Ishikawa (cell line): ENCODE measurements around the gene PLXNA3.

ENCODE experiments used
- CEBPB ChIP-seq: IDR thresholded peaks from 2 replicates; pipeline ENCODE4 v1.6.1; 2012
- CREB1 ChIP-seq: IDR thresholded peaks from 2 replicates; pipeline ENCODE4 v1.6.1; 2012; ENCODE audit warnings: low read depth
- EGR1 ChIP-seq: IDR thresholded peaks from 2 replicates; pipeline ENCODE4 v1.6.1; 2012
- EP300 ChIP-seq: IDR thresholded peaks from 2 replicates; pipeline ENCODE4 v1.6.1; 2012; ENCODE audit warnings: borderline replicate concordance
- FOXM1 ChIP-seq: IDR thresholded peaks from 2 replicates; pipeline ENCODE4 v1.6.1; 2012; ENCODE audit warnings: low read depth, borderline replicate concordance
- NFIC ChIP-seq: IDR thresholded peaks from 2 replicates; pipeline ENCODE4 v1.6.1; 2012
- RAD21 ChIP-seq: IDR thresholded peaks from 2 replicates; pipeline ENCODE4 v1.6.1; 2012; ENCODE audit warnings: low read depth
- TAF1 ChIP-seq: IDR thresholded peaks from 2 replicates; pipeline ENCODE4 v1.6.1; 2012; ENCODE audit warnings: low read depth, mild to moderate bottlenecking
- TCF12 ChIP-seq: IDR thresholded peaks from 2 replicates; pipeline ENCODE4 v1.6.1; 2012; ENCODE audit warnings: low read depth
- TEAD4 ChIP-seq: IDR thresholded peaks from 2 replicates; pipeline ENCODE4 v1.6.1; 2012
- YY1 ChIP-seq: IDR thresholded peaks from 2 replicates; pipeline ENCODE4 v1.6.1; 2012; ENCODE audit warnings: low read depth
- ZBTB7A ChIP-seq: IDR thresholded peaks from 2 replicates; pipeline ENCODE4 v1.6.1; 2012; ENCODE audit warnings: low read depth
- TF ChIP-seq, protein P1 (sequence below): IDR thresholded peaks from 2 replicates; pipeline ENCODE4 v1.6.1; 2012
- TF ChIP-seq, protein P2 (sequence below): IDR thresholded peaks from 2 replicates; pipeline ENCODE4 v1.6.1; 2012
- TF ChIP-seq, protein P3 (sequence below): IDR thresholded peaks from 2 replicates; pipeline ENCODE4 v1.6.1; 2012; ENCODE audit warnings: low read depth, mild to moderate bottlenecking

Gene PLXNA3

DNA sequence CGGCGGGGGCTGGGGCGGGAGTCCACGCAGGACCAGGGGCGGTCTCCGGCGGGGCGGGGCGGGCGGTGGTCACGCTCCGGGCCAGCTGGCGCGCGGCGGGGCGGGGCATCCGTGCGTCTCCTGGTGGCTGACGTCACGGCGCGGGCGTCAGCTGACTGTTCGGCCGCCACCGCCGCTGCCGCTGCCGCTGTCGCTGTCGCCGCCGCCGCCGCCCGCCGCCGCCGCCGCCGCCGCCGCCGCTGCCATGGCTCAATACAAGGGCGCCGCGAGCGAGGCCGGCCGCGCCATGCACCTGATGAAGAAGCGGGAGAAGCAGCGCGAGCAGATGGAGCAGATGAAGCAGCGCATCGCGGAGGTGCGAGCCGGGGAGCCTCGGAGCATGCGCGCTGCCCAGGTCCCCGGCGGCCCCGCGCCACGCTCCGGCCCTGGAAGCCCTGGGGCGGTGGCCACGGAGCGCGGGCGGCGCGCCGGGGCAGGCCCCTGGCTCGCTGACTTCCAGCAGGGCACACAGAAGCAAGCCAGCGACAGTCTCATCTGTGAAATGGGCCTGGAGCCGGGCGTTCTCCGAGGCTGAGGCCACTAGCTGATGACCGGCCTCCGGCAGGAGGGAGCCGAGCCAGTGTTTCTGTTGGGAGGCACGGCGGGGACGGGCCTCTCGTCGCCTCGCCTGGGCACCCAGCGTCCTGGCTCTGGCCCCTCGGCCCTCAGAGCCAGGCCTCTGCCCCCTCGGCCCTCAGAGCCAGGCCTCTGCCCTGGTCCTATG lies 13.9 kb upstream of the PLXNA3 start, which contains the start of gene FAM50A:
TSS of gene FAM50A (plus strand) at position 150 of the 763 bp plus-strand sequence. CDS start at position 245, 95 bp downstream.
- TF ChIP-seq, protein P1, sequence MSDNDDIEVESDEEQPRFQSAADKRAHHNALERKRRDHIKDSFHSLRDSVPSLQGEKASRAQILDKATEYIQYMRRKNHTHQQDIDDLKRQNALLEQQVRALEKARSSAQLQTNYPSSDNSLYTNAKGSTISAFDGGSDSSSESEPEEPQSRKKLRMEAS, result peak; percentile 42
- TF ChIP-seq, protein P2, sequence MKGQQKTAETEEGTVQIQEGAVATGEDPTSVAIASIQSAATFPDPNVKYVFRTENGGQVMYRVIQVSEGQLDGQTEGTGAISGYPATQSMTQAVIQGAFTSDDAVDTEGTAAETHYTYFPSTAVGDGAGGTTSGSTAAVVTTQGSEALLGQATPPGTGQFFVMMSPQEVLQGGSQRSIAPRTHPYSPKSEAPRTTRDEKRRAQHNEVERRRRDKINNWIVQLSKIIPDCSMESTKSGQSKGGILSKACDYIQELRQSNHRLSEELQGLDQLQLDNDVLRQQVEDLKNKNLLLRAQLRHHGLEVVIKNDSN, result peak; percentile 78
- no peak for TF ChIP-seq FOXM1

DNA sequence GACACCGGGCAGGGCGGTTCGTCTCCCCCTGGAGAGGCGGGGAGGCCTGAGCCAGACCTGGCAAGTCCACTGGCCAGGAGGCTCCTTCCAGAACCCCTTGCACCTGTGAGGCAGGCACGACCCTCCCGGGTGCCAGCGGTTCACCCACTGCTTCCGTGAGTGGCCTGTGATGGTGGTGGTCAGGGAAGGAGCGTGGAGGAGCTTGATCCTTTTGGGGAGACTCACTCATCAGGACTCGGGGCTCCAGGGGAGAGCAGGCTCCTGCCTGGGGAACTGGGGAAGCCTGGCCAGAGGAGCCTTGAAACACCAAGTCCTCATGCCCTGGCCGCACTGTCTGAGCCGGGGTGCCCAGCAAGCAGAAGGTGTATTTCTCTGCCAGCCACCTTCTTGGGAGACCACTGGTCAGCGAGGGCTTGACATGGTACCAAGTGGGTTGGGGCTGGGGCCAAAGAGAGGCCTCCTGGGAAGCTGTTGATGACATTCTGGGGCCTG lies 13.3 kb upstream of the PLXNA3 start:
- TF ChIP-seq, protein P1, result no peak
- TF ChIP-seq, protein P2, result no peak
- TF ChIP-seq ZBTB7A, result no peak

DNA sequence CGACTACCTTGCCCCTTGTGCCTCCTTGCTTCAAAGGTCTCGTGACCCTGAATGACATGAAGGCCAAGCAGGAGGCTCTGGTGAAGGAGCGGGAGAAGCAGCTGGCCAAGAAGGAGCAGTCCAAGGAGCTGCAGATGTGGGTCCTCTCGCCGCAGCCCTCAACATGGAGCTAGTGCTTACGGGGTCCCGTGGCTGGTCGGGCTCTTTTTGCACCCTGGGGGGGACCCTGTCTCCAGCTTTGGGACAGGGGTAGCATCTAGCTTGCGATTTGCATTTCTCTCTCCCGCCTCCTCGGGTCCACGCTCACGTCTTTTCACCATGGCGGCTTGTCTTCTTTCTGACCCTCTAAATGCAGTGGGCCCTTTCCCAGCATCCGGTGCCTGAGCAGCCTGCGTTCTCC lies 12.3 kb upstream of the PLXNA3 start:
- TF ChIP-seq TCF12 (no peak), FOXM1 (no peak), ZBTB7A (no peak), TAF1 (no peak)

DNA sequence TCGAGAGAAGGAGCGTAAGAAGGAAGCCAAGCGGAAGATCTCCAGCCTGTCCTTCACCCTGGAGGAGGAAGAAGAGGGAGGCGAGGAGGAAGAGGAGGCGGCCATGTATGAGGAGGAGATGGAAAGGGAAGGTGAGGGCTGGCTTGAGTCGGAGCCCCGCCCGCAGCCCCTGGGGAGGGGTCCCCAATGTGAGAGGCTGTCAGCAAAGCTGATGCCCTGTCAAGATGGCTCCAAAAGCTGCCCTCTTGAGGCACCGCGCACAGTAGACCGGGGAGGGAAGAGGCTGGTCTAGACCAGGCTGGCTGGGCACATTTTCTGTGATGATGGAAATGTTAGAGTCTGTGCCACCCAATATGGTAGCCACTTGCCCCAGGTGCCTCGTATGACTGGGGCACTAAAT lies 11.7 kb upstream of the PLXNA3 start:
- TF ChIP-seq CEBPB (no peak), NFIC (no peak), ZBTB7A (no peak), TAF1 (no peak), YY1 (no peak), RAD21 (no peak), EGR1 (no peak)
- TF ChIP-seq, protein P1, result no peak
- TF ChIP-seq, protein P3, sequence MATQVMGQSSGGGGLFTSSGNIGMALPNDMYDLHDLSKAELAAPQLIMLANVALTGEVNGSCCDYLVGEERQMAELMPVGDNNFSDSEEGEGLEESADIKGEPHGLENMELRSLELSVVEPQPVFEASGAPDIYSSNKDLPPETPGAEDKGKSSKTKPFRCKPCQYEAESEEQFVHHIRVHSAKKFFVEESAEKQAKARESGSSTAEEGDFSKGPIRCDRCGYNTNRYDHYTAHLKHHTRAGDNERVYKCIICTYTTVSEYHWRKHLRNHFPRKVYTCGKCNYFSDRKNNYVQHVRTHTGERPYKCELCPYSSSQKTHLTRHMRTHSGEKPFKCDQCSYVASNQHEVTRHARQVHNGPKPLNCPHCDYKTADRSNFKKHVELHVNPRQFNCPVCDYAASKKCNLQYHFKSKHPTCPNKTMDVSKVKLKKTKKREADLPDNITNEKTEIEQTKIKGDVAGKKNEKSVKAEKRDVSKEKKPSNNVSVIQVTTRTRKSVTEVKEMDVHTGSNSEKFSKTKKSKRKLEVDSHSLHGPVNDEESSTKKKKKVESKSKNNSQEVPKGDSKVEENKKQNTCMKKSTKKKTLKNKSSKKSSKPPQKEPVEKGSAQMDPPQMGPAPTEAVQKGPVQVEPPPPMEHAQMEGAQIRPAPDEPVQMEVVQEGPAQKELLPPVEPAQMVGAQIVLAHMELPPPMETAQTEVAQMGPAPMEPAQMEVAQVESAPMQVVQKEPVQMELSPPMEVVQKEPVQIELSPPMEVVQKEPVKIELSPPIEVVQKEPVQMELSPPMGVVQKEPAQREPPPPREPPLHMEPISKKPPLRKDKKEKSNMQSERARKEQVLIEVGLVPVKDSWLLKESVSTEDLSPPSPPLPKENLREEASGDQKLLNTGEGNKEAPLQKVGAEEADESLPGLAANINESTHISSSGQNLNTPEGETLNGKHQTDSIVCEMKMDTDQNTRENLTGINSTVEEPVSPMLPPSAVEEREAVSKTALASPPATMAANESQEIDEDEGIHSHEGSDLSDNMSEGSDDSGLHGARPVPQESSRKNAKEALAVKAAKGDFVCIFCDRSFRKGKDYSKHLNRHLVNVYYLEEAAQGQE, result no peak
- TF ChIP-seq, protein P2, result no peak

DNA sequence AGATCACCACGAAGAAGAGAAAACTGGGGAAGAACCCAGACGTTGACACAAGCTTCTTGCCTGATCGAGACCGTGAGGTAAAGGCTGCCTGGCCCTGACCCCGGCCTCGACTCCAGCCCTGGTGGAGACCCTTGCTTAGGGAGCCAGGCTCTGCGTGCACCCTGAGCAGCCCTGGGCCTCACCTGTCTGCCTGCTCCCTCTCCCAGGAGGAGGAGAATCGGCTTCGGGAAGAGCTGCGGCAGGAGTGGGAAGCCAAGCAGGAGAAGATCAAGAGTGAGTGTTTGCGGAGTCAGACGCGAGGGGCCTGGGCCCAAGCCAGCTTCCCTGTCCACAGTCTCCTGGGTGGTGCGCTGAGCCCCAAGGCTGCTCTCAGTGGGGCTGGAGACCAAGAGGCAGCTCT lies 9.6 kb upstream of the PLXNA3 start:
- no peak for TF ChIP-seq TAF1
- TF ChIP-seq EGR1, result no peak
- no peak for TF ChIP-seq TEAD4
- no peak for TF ChIP-seq RAD21
- TF ChIP-seq, protein P1, result no peak

DNA sequence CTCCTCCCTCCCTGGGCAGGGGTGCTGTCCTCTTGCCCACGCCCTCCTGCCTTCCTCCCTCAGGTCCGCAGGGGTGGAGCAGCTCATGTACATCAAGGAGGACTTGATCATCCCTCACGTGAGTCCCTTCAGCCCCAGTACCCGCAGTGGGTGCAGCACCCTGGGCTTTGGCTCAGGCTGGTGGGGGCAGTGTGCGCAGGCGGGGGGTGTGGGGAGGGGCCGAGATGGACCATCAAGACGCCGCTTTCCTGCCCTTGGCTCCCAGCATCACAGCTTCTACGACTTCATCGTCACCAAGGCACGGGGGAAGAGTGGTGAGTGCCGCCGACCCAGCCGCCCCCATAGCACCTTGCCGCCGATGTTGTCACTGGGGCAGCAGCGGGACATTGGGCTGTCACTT lies 8.5 kb upstream of the PLXNA3 start:
- TF ChIP-seq FOXM1 (no peak), YY1 (no peak), ZBTB7A (no peak), EGR1 (no peak), NFIC (no peak), TAF1 (no peak), TEAD4 (no peak), CEBPB (no peak), EP300 (no peak), TCF12 (no peak), RAD21 (no peak), CREB1 (no peak)
- TF ChIP-seq, protein P1, result no peak
- TF ChIP-seq, protein P3, result no peak
- TF ChIP-seq, protein P2, result no peak
